Activated gamma-delta T cell treated with Interleukin-2 at 50 U/mL for 16 hours (primary cell): ENCODE measurements around the gene SLC22A6.
"Not testable (repeated sequence)": the region's sequence is repeated elsewhere in the genome, so short reads cannot be mapped to it uniquely, and the experiment has no call there.

Experiments used
- DNase-seq: peaks from one replicate; pipeline ENCODE4 v3.0.0-alpha.2; 2020

Gene SLC22A6

GRCh38 chr11:62985041-62985750 lies 429 bp upstream of the SLC22A6 start:
- no peak for DNase-seq

DNA sequence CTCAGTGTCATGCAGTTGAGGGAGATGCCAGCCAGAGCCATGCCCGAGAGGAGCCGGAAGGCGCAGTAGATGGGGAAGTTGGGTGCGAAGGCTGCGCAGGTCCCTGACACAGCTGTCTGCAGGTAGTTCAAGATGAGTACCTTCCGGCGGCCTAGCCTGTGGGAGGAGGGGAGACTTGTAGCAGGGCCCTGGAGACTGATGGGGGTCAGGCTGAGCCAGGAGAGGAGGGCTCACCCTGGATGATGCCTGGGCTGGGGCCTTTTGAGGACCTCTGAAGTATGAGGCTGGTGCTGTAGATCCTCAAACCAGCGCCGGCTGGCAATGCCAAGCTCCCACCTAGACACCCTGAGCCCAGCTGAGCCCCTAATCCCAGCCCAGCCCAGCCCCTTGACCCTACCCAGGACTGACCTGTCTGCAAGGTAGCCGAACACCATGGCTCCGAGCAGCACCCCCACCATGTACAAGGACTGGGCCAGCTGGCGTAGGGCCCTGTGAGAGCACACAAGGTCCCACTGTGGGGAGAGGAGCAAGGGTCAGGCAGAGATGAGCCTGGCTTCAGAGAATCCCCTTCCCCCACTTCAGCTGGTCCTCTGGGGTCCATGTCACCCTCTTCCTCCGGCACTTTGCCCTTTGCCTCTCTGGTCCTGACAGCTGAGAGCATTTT lies 1.1 kb downstream of the SLC22A6 start:
- no peak for DNase-seq

- no peak for DNase-seq
Observed at GRCh38 chr11:62981743-62982142, 3.0 kb downstream of the SLC22A6 start.

DNA sequence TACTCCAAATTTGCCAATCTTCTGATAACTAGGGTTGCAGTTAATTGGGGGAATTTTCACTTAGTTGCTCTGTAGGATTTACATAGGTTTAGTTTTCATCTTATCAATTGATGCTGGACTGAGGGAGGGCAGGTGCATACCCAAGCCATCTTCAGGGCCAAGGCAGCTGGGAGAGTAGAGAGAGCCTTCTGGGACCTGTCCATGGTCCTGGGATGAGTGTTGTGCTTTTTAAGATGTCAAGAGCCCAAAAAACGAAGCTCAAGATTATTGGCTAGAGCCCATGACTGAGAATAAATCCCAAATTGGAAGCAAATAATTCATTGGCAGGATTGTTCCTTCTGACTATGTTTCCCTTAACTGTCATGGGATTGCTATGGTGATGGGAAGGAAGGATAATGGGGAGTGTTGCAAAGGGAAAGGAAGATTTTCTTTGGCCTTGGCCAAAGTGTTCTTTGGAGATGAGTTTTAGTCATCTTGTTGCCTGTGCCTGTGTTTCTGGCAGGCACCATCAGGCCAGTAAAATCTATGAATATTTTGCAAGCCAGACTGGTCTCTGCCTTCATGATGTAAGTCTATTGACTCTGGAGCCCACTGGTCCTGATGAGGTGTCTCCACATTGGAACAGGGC lies 4.5 kb downstream of the SLC22A6 start:
- no peak for DNase-seq

DNA sequence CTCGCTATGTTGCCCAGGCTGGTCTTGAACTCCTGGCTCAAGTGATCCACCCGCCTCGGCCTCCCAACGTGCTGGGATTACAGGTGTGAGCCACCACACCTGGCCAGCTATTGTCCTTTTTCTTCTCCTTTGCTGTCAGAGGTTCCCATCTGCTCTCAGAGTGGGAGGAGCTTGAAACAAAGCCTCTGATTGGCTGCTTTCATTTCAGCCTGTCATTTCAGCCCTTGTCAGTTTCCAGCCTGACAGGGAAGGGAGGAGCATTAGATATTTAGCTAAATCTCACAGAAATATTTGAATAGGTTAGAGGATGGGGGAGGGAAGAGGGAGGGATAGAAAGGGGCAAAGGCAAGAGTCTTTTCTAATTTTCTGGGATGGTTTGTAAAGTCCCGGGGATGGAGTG lies 8.7 kb downstream of the SLC22A6 start:
- DNase-seq: no peak

DNA sequence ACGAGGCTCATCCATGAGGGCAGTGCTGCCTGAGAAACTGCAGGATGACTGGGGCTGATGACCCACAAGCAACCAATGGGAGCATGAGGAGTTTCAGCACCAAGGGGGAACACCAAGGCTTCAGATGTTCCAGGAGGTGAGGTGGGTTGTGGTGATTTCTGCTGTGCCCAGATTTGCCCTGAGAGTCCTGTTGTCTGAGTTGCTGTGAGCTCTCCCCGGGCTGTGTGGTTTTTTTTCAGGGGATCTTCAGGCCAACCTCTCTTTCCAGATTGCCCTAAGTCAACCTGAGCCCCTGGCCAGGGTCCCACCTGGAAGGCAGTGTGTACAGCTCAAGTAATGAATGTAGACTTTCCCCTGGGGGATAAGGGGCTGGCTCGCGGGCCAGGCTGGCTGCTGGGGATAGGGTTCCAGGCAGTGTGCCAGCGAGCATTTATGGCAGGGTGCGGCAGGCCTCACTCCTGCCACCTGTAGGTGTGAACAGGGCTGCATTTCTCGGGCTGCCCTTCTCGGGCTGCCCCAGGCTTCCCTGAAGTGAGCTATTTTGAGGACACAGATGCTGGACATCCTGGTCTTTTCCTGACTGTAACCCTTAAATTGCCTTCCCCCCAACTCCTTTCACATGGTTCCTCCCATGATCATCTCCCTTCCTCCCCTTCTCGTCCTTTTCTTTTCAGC lies 9.8 kb downstream of the SLC22A6 start:
- DNase-seq: no peak

DNA sequence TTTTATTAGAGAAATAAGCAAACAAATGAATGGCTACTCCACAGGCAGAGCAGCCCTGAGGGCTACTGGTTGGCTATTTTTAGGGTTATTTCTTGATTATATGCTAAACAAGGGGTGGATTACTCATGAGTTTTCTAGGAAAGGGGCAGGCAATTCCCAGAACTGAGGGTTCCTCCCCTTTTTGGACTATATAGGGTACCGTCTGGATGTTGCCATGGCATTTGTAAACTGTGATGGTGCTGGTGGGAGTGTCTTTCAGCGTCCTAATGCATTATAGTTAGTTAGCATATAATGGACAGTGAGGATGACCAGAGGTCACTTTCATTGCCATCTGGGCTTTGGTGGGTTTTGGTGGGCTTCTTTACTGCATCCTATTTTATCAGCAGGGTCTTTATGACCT lies 19.2 kb downstream of the SLC22A6 start:
- DNase-seq: no peak

DNA sequence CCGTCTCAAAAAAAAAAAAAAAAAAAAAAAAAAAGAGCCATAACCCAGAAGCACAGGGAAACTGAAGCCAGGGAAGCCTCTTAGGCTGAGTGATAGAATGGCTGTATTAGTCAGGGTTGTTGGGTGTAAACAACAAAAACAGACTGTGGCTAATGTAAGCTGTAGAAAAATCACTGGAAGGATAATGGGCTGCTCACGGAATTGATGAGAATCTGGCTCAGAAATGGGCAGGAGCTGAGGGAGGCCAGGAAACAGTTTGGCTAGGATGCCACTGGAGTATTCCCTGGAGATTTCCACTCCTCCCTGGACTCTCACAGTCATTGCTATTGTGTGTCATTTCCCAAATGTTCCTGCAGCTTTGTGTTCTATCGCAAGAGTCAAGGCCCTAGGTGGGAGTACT lies 22.4 kb downstream of the SLC22A6 start:
- DNase-seq: no peak

DNA sequence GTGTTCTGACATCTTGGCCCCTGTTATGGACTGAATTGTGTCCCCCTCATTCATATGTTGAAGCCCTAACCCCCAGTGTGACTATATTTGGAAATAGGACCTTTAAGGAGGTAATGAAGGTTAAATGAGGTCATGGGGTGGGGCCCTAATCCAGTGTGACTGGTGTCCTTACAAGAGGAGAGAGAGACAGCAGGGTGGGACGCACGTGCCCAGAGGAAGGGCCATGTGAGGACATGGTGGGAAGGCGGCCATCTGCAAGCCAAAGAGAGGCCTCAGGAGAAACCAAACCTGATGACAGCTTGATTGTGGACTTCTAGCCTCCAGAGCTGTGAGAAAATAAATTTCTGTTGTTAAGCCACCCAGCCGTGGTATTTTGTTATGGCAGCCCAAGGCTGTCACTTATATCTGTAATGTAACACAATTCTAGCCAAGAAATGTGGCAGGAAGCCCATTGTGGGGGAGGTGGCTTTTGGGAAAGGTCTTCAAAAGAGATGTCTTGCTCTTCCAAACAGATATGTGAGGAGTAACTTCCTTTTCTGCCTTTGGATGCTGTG lies 23.7 kb downstream of the SLC22A6 start:
- no peak for DNase-seq

GRCh38 chr11:62959422-62959980 lies 25.3 kb downstream of the SLC22A6 start:
- DNase-seq: no peak

DNA sequence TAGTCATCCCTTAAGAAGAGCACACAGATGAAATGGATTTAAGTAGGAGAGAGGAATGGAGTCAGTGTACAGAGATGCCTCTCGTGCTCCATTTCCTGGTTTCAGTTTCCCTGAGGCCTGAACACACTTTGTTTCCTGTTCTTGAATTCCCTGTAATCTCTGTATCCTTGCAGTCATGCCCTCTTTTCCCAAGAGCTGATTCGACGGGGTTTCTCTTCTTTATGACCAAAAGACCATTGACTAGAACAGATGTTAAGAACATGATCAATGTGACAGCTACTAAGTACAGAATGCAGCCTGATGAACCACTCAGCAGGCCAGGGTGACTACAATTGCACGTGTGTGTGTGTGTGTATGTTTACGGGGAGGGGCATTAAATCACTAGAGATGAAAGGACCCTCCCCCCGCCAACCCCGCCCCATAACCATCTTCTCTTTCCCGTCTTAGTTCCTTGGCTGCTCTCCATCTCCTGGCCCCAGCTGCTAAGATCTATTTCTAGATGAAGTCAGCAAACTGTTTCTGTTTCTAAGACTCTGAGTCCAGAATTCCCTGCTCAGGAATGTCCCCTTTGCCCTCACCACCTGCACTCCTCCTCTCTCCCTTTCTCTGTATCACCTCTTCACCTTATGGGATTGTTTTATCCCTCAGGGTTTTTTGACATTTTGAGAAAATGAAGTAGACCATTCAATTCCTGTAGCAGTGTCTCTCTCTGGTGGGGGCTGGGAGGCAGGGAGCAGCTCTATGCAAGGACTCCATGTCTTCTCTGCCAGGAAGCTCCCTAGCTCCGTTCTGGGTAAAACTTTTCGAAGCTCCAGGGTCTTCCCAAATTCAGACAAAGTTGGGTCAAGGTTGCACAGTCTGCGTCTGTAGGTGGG lies 26.0 kb downstream of the SLC22A6 start:
- no peak for DNase-seq

DNA sequence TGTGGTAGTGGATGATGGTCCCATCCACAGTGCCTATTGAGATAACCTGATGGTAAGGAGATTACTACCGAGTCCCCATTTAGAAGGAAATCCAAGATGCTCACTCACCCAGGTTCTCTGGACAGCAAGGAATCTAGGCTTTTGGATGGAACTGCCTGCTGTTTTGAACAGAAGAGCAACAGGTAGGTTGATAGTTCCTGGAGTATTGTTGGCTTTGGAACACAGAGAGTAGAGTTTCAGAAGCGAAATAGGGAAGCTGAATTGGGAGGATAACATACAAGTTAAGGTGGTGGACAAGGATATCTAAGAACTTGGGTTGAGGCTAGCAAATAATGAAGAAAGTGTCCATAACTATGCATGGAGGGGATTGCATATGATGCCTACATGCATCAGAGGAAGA lies 27.6 kb downstream of the SLC22A6 start:
- DNase-seq: no peak

GRCh38 chr11:62954478-62954877 lies 30.3 kb downstream of the SLC22A6 start:
- DNase-seq: no peak

GRCh38 chr11:62953811-62954210 lies 31.0 kb downstream of the SLC22A6 start:
- DNase-seq: no peak

DNA sequence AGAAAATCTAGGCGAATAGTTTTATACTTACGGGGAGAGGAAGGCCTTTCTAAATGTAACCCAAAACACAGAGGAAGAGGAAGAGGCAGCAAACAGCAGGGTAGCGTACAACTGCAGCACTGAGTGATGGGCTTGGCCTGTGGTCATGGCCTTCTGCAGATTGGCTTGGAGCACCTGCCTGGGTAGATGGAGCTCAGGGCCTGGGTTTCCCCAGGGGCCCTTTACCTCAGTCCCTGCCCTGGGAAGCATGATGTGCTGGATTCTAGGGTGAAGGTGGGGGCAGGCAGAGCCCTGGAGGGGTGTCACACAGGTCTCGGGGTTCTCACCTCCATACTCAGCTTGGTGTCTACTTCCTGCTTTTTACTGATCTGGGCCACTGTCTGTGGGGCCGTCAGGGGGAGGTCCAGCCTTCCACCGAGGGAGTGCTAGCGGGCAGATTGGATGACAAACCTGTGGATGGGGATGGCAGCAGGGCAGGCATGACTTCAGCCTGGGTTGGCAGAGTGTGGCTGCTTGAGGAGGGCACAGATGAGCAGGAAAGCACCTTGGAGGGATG lies 35.9 kb downstream of the SLC22A6 start:
- no peak for DNase-seq

DNA sequence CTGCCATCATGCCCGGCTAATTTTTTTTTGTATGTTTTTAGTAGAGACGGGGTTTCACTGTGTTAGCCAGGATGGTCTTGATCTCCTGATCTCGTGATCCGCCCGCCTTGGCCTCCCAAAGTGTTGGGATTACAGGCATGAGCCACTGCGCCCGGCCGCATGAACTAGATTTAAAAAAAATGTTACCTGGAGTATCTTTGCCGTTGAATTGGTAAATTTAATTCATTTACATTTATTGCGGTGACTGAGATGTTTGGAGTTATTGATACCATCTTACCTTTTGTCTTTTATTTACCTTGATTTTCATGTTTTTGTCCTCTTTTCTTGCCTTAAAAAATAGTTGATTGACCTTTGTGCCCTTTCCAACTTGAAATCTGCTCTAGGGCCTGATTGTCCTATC lies 39.2 kb downstream of the SLC22A6 start:
- DNase-seq: not testable (repeated sequence)

DNA sequence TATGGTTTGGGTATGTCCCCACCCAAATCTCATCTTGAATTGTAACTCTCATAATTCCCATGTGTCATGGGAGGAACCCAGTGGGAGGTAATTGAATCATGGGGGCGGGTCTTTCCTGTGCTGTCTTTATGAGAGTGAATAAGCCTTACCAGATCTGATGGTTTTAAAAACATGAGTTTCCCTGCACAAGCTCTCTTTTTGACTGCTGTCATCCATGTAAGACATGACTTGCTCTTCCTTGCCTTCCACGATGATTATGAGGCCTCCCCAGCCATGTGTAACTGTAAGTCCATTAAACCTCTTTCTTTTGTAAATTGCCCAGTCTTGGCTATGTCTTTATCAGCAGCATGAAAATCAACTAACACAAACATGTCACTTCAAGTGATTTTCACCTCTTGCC lies 47.2 kb downstream of the SLC22A6 start:
- DNase-seq: not testable (repeated sequence)

- no peak for DNase-seq
Observed at GRCh38 chr11:62934496-62934785, 50.3 kb downstream of the SLC22A6 start.

DNA sequence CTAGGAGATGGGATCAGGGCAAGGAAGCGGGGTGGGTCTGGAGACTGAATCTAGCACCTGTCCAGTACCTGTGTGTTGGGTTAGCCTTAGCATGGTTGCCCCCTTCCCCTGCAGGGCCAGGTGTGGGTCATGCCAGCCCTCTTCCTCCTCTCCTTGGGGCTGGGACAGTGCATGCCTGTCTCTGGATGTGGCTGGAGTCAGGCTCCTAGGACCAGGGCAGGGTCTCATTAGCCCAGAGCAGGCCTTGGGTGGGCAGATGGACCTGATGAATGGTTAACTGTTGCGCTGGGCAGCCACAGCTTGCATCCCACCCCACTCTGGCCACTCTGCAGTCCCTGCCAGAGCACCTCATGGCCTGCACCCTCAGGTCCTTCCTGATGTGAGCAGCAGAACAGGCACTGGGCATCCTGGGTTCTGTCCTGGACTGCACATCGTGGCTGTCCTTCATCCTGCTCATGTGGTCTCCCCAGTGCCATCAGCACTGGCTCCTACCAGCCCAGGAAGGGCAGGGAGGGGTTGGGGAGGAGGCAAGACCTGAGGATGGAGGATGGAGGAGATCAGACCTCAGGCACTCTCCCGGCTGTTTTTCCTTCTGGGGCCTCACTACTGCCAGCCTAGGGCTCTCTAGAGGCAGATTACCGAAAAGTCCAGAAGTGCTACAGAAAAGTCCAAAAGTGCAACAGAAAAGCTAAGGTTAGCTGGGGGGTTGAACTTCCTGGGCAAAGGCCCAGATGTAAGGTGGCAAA lies 50.8 kb downstream of the SLC22A6 start:
- DNase-seq: no peak

DNA sequence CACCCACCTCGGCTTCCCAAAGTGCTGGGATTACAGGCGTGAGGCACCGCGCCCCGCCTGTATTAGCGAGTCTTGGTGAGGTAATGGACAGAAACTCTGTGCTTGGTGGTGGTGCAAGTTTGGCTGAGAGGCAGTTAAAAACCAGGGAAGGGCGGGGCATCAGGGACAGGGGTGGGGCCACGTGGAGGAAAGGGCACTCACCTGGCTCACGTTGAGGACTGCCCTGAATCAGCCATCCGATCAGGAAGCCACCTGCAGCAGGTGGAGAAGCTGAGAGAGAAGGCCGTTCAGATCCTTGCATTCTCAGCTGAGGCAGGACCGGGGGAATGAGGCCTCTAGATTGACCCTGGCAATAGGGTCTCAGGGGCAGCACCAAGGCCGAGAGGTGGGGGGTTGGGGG lies 51.5 kb downstream of the SLC22A6 start:
- no peak for DNase-seq
